Activated T-helper 9 cell treated with anti-CD3 and anti-CD28 coated beads, Interleukin-2, amount 50 U/mL, for 16 hours (primary cell): Measurements from ENCODE around the gene CEP85.

Source experiments
- DNase-seq: peaks from one replicate; pipeline ENCODE4 v3.0.0-alpha.2; 2020; ENCODE audit warnings: low read depth

The CEP85 gene

DNA sequence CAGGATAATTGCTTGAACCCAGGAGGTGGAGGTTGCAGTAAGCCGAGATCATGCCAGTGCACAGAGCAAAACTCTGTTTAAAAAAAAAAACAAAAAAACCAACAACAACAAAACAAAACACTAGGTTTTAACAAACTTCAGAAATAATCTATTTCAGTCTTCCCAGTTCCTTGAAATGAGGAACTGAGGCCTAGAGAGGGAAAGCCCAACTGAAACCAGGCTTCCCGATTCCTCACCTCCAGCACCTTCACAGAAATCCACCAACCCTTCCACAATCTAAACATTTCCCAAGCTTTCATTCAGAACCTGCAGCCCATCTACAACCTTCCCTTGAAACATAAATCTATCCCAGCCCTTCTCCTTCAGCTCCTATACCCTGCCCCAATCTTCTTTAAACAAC lies 83.1 kb downstream of the CEP85 start:
- DNase-seq: no peak

DNA sequence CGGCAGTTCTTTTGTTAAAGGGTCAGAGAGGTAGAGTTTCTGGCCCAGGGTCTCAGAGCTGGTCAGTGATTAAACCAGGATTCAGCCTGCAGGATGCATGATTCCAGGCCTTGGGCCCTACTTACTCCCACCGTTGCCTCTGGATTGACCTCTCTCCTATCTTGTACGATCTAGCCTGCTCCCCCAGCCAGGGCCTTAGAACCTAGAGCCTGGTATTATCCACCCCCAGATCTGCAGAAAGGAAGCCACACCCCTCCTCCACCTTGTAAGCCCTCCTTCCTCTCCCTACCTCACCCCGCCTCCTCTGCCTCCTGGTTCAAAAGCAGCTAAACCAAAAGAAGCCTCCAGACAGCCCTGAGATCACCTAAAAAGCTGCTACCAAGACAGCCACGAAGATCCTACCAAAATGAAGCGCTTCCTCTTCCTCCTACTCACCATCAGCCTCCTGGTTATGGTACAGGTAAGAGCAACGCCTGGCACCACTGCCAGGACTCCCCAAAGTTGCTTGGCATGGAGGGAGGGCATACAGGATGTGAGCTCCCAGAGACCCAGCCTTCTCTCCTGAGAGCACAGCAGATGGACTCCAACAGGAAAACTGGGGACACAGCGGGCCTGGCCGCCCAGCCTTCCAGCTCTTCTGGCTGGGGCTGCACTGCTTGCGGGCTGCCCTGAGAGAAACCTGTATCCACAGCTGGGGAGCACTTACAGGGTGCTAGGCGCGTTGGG lies 83.8 kb downstream of the CEP85 start, which contains the start of gene CD52:
CD52 (plus strand) TSS at position 347 of the 726 bp plus-strand sequence; CDS start at position 407, 60 bp downstream.
- peak; percentile 58 for DNase-seq

DNA sequence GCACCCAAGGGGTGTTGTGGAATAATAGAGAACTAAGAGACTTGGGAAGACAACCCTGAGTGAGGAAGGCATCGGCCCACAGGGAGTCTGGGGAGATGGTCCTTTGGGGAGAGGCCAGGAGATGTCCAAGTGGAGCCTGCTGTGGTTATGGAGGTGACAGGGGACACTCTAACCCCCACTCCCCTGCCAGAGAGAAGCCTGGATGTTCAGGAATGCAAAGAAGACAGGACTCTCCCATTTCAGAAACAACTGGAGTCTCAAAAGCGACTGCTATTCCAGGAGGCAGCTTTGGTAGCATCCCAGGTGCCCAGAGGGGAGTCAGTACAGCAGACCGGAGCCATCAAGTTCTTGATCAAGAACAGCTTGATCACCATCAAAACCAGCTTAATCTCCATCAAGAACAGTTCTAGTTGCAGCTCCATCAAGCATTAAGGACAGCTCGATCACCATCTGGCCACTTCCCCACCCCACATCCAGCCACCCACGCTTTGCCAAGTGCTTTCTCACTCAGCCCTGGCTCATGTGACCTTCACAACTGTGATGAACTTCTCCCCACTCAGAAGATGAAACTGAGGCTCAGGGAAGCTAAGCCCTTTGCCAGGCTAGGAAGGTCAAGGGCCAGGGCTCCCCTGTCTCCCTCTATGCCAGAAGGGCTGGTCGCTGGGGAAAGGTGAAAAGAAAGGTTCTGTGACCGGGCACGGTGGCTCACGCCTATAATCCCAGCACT lies 84.5 kb downstream of the CEP85 start:
- no peak for DNase-seq

DNA sequence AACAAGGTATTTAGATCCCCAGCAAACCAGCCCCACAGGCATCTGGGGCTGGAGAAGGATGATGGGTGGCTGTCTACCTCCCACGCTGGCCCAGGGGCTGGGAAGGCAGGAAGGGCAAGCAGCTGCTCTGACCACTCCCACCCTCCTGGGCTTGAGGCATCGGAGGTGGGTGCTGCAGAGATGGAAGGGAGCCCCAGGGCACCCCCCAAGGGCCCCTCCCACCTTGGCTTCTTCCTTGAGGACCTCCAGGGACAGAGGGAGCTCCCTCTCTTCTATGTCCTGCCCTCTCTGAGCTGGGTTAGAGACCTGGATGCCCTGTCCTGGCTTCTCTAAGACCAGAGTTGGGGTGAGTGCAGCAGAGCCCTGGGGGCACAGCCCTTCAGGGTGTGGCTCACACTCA lies 86.9 kb downstream of the CEP85 start:
- DNase-seq: no peak

DNA sequence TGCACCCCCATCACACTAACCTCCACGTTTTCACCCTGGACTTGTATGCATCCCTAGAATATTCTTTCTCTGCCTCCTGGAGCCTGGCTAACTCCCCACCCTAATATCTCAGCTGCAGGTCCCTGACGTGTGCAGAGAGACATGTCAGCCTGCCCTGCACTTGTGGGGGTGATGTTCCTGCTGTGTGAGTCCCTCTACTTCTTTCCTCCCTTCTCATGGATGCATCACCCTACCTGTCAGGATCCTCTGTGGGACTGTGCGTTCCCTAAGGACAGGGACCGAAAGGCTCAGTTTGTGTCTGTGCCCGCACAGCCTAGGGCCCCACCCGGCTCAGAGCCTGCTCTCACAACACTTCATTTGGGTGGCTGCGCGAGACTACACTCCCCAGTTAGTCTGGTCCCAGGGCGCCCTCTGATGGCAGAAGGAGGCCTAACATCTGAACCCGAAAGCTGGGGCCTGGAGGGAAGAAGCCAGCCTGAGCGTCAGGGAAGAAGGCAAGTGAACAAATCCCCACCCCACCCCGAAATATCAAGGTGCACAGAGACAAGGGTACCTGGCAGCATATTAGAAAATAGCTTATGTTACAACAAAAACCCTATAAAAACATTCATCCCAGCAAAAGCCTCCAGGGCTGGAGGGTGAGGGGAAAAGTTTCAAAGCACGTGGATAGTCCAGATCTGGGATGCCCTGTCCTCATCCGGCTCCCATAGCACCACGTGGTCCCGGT lies 87.5 kb downstream of the CEP85 start:
- DNase-seq: peak; percentile 90

DNA sequence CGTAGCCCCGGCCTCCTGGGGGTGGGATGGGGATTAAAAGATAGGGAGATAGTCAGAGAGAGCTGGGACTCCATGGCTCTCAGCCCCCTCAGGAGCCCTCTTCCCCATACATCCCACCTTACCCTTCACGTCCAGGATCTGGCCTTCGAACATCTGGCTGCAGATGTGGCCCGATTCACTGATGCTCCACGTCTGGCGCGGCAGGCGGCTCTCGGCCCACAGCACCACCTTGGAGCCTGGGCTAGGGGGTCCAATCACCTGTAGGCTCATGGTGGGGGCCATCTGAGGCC lies 88.0 kb downstream of the CEP85 start:
- DNase-seq: no peak

DNA sequence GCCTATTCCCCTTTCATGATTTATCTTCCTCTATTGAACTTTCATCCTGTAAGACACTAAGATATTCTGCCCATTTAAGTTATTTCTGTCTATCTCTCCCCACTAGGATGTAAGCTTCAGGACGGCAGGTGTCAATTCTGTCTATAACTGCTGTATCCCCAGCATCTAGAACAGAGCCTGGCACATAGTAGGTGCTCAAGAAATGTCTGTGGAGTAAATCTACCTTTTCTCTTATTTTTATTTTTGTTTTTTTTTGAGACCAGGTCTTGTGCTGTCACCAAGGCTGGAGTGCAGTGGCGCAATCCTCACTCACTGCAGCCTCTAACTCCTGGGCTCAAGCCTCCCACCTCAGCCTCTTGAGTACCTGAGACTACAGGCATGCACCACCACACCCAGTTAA lies 89.4 kb downstream of the CEP85 start:
- DNase-seq: no peak

DNA sequence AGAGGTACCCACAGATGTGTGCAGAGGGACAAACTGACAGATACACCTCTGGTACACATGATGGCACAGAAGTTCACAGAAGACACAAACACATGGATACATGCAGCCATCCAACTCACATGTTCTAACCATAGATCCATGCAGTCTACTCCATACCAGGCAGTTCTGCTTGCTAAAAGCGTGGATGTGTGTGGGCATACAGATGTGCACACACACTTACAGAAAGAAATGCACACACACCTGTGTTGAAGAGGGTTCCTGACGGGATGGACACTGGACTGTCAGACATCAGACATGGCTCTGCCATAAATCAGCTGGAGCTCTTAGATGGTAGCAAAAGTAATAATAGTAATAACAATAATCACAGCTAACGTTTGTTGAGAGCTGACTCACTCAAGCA lies 90.5 kb downstream of the CEP85 start:
- DNase-seq: no peak

DNA sequence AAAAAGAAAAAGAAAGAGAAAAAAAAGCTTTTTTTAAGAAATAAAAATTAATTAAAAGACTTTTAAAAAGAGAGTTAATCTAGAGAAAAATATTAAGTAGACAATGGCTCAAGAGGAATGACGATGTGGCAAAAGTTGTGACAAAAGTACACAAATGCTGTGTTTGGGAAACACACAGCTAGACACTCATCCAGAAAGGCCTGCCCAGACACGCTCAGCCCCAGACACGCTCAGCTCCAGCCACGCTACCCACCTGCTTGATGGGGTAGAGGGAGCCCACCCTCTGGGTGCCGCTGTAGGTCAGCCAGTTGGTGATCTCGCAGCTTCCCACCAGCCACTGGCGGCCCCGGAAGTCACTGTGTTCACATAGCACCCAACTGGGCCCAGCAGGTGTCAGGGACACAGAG lies 94.0 kb downstream of the CEP85 start:
- no peak for DNase-seq
